Panc1 (cell line): ENCODE measurements around the gene C11orf68. TPM values are rescaled to one million over a fixed set of nuclear protein-coding genes. Genes with fewer than 3 reads are reported as not detected.
A peak's percentile ranks its signal among the peaks of the same experiment; 100 is the strongest.

ENCODE experiments used
- ATAC-seq: fragments of 200-7000 bp; cut with Tn5 transposase; 2 replicates; pipeline ENCODE4 v1.9.1; 2020; ENCODE audit warnings: mild to moderate bottlenecking, moderate library complexity
- BruUV-seq: library from RNA; stranded (reverse); fragments of 400-500 nt; replicated peaks from 2 replicates; lab custom pipeline; 2021; lab: Mats Ljungman, UMichigan
- CTCF ChIA-PET: fragments of 300-600 bp; sonication (Branson Sonifier 250); formaldehyde crosslinking; loops from one replicate; lab custom pipeline; 2022; ENCODE audit warnings: antibody characterized with exemption; lab: Charles Lee
- POLR2A ChIA-PET: fragments of 300-600 bp; sonication (Branson Sonifier 250); formaldehyde crosslinking; loops from one replicate; lab custom pipeline; 2022; ENCODE audit warnings: antibody characterized with exemption; lab: Charles Lee
- DNase-seq: peaks from one replicate; pipeline ENCODE4 v3.0.0-alpha.2; 2010; ENCODE audit warnings: low read depth, low spot score
- H3K27ac ChIP-seq: 2 replicates; pipeline ENCODE4 v1.5.1; 2011; ENCODE audit warnings: mild to moderate bottlenecking, low read length, inconsistent platforms
- H3K27me3 ChIP-seq: fragments of 200-500 bp; sonication (Bioruptor generic); 2 replicates; pipeline ENCODE4 v1.6.0; 2014; ENCODE audit warnings: low read length, inconsistent platforms; ENCODE audit not compliant: control insufficient read depth, insufficient read depth
- H3K36me3 ChIP-seq: fragments of 200-500 bp; sonication (Bioruptor generic); 2 replicates; pipeline ENCODE4 v1.5.1; 2014; ENCODE audit warnings: inconsistent platforms, mild to moderate bottlenecking, low read length, moderate library complexity; ENCODE audit not compliant: control insufficient read depth, insufficient read depth
- H3K4me1 ChIP-seq: 2 replicates; pipeline ENCODE4 v1.5.1; 2011; ENCODE audit warnings: inconsistent platforms, mild to moderate bottlenecking, low read length, moderate library complexity; ENCODE audit not compliant: control insufficient read depth, insufficient read depth
- H3K4me3 ChIP-seq, 2 experiments: 2 replicates each; pipeline ENCODE4 v1.5.1; 2011 to 2012; ENCODE audit warnings: low read depth in 2 of 2, low read length in 2 of 2, mild to moderate bottlenecking in 2 of 2, inconsistent platforms in 1 of 2, moderate library complexity in 1 of 2
- H3K9me3 ChIP-seq: fragments of 200-500 bp; sonication (Bioruptor generic); 2 replicates; pipeline ENCODE4 v1.5.1; 2014; ENCODE audit warnings: low read depth, mild to moderate bottlenecking, inconsistent platforms, low read length, moderate library complexity; ENCODE audit not compliant: control insufficient read depth, insufficient read depth
- CTCF ChIP-seq: fragments of 450-650 bp; IDR thresholded peaks from 2 replicates; pipeline ENCODE4 v1.5.1; 2017; ENCODE audit warnings: mild to moderate bottlenecking
- POLR2AphosphoS5 ChIP-seq: IDR thresholded peaks from 2 replicates; pipeline ENCODE4 v1.6.1; 2012; ENCODE audit warnings: mild to moderate bottlenecking, low read depth, low read length, moderate library complexity
- REST ChIP-seq, 2 experiments: IDR thresholded peaks; 2 replicates each; pipeline ENCODE4 v1.6.1; 2011 to 2012; ENCODE audit warnings: low read depth in 2 of 2, control low read depth in 1 of 2, low read length in 1 of 2, mild to moderate bottlenecking in 1 of 2, moderate library complexity in 1 of 2; ENCODE audit not compliant: insufficient read depth in 1 of 2
- SIN3A ChIP-seq: IDR thresholded peaks from 2 replicates; pipeline ENCODE4 v1.6.1; 2012; ENCODE audit warnings: low read depth, mild to moderate bottlenecking, low read length, moderate library complexity, borderline replicate concordance; ENCODE audit not compliant: insufficient read depth
- TCF7L2 ChIP-seq: IDR thresholded peaks from 2 replicates; pipeline ENCODE4 v1.6.1; 2011; ENCODE audit warnings: mild to moderate bottlenecking, low read depth, low read length, inconsistent platforms
- in situ Hi-C: cut with HindIII; loops from 2 replicates; pipeline ENCODE4 v1.10.0; 2016; ENCODE audit warnings: low sequenced_read_pairs, low pct_unique_long_range_greater_than_20kb
- intact Hi-C: fragments of 100-400 bp; cut with micrococcal nuclease; formaldehyde crosslinking; loops from one replicate; pipeline ENCODE4 v1.10.0; 2022; ENCODE audit not compliant: unreplicated experiment
- total RNA-seq: library from RNA; stranded (reverse); gene quantifications from one replicate; pipeline ENCODE4 v1.2.1, GENCODE V29; 2021; ENCODE audit not compliant: unreplicated experiment

The C11orf68 gene
- total RNA-seq, 1 experiment from 2014 or later, result 84.7 TPM

GRCh38 chr11:65965986-65966762, 47.3 kb upstream of the C11orf68 start:
- no peaks in the 10 kb centered on the region for H3K27me3 ChIP-seq
- H3K4me3 ChIP-seq, result no peak overlapping the region
- H3K36me3 ChIP-seq, result peaks cover 8% of the 10 kb centered on the region; the same call in 1 of the 2 replicates
- no peak for ATAC-seq
- H3K4me1 ChIP-seq, result peaks cover 13% of the 10 kb centered on the region
- no peak overlapping the region for H3K27ac ChIP-seq
- no peaks in the 10 kb centered on the region for H3K9me3 ChIP-seq
- DNase-seq, result no peak
- BruUV-seq, result TSS peak; percentile 58
- in situ Hi-C loops, result no loop called here
- POLR2A ChIA-PET, result interaction anchor here (0.6 kb wide), 1 partner anchor 10 kb away, joined by 3 read pairs; no protein-coding TSS in a partner anchor
- TF ChIP-seq POLR2AphosphoS5 (no peak), SIN3A (no peak), TCF7L2 (no peak), REST (IDR thresholded peaks at IDR 0.05; ENCODE audit: insufficient read depth in 1 of 2, low read depth in 2 of 2, low read length in 1 of 2) (no peak), CTCF (no peak)
- CTCF ChIA-PET, result no interaction called here
- intact Hi-C loops, result no loop called here

GRCh38 chr11:65964906-65965305, 46.0 kb upstream of the C11orf68 start:
- TF ChIP-seq SIN3A (no peak), REST (IDR thresholded peaks at IDR 0.05; ENCODE audit: insufficient read depth in 1 of 2, low read depth in 2 of 2, low read length in 1 of 2) (no peak), TCF7L2 (no peak), CTCF (no peak), POLR2AphosphoS5 (no peak)
- ATAC-seq (no peak), DNase-seq (no peak)
- no peaks in the 10 kb centered on the region for H3K9me3 ChIP-seq
- no peak overlapping the region for H3K27ac ChIP-seq
- no peak overlapping the region for H3K4me3 ChIP-seq
- in situ Hi-C loops (no loop called here), intact Hi-C loops (no loop called here)
- POLR2A ChIA-PET, result no interaction called here
- peaks cover 5% of the 10 kb centered on the region; the same call in 1 of the 2 replicates for H3K36me3 ChIP-seq
- no TSS peak for BruUV-seq
- no peaks in the 10 kb centered on the region for H3K27me3 ChIP-seq
- peaks cover 11% of the 10 kb centered on the region for H3K4me1 ChIP-seq
- CTCF ChIA-PET, result no interaction called here
